ENCODE data around the gene SPON1. TPM values are rescaled to one million over a fixed set of nuclear protein-coding genes. Genes with fewer than 3 reads are reported as not detected.

The SPON1 gene
- total and polyA plus RNA-seq, 4 donors = 0.72 to 4.9 (median 1.2) TPM

DNA sequence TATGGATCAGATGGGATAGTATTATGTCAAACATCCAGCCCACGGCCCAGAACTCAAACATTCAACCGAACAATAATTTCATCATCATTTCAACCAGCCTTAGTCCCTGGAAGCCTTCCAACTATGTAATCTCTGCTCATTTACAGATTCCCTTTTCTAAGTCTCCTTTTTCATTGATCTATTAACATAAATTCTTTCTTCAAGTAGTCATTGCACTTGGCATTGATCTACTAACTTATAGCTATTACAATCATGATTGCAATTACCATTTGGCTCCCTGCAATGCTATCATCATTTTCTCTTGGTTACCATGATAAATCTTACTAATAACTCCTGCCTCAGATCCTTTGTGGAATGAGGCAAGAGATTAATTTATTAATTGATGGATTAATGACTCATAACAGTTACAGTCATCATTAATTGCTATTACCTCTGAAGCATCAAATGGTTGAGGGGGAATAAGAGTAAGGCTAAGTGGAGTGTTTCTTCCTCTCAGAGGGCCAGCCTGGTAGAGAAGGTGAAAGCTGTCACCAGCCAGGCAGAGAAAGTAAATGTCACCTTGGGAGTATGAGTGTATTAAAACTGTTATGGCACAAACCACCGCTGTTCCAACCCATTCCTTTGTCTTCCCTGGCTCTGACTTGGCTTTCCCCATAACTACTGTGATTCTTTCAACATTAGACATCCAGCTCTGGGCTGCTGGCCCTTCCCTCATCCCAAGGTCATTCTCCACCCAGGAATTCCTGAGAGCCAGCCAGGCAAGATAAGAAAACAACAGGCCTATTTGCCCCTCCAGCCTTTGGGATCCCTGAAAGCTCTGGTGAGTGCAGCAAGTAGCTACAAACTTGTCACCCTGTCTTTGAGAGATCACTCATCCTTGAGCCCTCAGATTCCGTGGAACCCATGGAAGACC, 221.8 kb downstream of the SPON1 start:
- Histone ChIP-seq H3K4me1 (ENCODE audit: control insufficient read depth in 4 of 4, insufficient read depth in 4 of 4, low read length in 3 of 4) (peaks cover 0 to 1% (median under 1%) of the 10 kb centered on the region in 4 donors), H3K36me3 (ENCODE audit: control insufficient read depth in 4 of 4, insufficient read depth in 3 of 4, low read depth in 1 of 4, low read length in 3 of 4) (no peaks in the 10 kb centered on the region), H3K9me3 (ENCODE audit: control insufficient read depth in 4 of 4, low read length in 3 of 4) (no peaks in the 10 kb centered on the region), H3K27ac (ENCODE audit: low read depth in 1 of 2, low read length in 2 of 2) (no peak overlapping the region), H3K9ac (ENCODE audit: low read depth in 1 of 2, low read length in 2 of 2) (no peak overlapping the region), H3K4me3 (ENCODE audit: low read depth in 1 of 3, low read length in 3 of 3) (no peak overlapping the region), H3K27me3 (ENCODE audit: control insufficient read depth in 4 of 4, insufficient read depth in 4 of 4, low read length in 3 of 4) (no peaks in the 10 kb centered on the region)
- 66% methylated on average over 4 of the region's 4 CpGs for WGBS
- DNase-seq (ENCODE audit: low spot score) = no peak
- TF ChIP-seq FOXA1 (IDR thresholded peaks at IDR 0.05) (no peak), FOXA2 (IDR thresholded peaks at IDR 0.05) (no peak), EGR1 (IDR thresholded peaks at IDR 0.05; ENCODE audit: low read depth in 2 of 2) (no peak), NR2F2 (IDR thresholded peaks at IDR 0.05) (no peak), HNF4A (conservative IDR thresholded peaks at IDR 0.05) (no peak), GABPA (IDR thresholded peaks at IDR 0.05 in 1 of 2, conservative IDR thresholded peaks at IDR 0.05 in 1 of 2) (no peak), HNF4G (IDR thresholded peaks at IDR 0.05) (no peak), JUND (IDR thresholded peaks at IDR 0.05) (no peak), SP1 (IDR thresholded peaks at IDR 0.05) (no peak), YY1 (IDR thresholded peaks at IDR 0.05) (no peak), TAF1 (conservative IDR thresholded peaks at IDR 0.05) (no peak), RXRA (IDR thresholded peaks at IDR 0.05) (no peak)
- TF ChIP-seq, protein P1, sequence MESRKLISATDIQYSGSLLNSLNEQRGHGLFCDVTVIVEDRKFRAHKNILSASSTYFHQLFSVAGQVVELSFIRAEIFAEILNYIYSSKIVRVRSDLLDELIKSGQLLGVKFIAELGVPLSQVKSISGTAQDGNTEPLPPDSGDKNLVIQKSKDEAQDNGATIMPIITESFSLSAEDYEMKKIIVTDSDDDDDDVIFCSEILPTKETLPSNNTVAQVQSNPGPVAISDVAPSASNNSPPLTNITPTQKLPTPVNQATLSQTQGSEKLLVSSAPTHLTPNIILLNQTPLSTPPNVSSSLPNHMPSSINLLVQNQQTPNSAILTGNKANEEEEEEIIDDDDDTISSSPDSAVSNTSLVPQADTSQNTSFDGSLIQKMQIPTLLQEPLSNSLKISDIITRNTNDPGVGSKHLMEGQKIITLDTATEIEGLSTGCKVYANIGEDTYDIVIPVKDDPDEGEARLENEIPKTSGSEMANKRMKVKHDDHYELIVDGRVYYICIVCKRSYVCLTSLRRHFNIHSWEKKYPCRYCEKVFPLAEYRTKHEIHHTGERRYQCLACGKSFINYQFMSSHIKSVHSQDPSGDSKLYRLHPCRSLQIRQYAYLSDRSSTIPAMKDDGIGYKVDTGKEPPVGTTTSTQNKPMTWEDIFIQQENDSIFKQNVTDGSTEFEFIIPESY (IDR thresholded peaks at IDR 0.05) = no peak
- TF ChIP-seq, protein P2, sequence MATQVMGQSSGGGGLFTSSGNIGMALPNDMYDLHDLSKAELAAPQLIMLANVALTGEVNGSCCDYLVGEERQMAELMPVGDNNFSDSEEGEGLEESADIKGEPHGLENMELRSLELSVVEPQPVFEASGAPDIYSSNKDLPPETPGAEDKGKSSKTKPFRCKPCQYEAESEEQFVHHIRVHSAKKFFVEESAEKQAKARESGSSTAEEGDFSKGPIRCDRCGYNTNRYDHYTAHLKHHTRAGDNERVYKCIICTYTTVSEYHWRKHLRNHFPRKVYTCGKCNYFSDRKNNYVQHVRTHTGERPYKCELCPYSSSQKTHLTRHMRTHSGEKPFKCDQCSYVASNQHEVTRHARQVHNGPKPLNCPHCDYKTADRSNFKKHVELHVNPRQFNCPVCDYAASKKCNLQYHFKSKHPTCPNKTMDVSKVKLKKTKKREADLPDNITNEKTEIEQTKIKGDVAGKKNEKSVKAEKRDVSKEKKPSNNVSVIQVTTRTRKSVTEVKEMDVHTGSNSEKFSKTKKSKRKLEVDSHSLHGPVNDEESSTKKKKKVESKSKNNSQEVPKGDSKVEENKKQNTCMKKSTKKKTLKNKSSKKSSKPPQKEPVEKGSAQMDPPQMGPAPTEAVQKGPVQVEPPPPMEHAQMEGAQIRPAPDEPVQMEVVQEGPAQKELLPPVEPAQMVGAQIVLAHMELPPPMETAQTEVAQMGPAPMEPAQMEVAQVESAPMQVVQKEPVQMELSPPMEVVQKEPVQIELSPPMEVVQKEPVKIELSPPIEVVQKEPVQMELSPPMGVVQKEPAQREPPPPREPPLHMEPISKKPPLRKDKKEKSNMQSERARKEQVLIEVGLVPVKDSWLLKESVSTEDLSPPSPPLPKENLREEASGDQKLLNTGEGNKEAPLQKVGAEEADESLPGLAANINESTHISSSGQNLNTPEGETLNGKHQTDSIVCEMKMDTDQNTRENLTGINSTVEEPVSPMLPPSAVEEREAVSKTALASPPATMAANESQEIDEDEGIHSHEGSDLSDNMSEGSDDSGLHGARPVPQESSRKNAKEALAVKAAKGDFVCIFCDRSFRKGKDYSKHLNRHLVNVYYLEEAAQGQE (IDR thresholded peaks at IDR 0.05) = no peak
- TF ChIP-seq, protein P3, sequence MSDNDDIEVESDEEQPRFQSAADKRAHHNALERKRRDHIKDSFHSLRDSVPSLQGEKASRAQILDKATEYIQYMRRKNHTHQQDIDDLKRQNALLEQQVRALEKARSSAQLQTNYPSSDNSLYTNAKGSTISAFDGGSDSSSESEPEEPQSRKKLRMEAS (IDR thresholded peaks at IDR 0.05) = no peak
- TF ChIP-seq, protein P4, sequence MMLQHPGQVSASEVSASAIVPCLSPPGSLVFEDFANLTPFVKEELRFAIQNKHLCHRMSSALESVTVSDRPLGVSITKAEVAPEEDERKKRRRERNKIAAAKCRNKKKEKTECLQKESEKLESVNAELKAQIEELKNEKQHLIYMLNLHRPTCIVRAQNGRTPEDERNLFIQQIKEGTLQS (IDR thresholded peaks at IDR 0.05) = no peak
- TF ChIP-seq, protein P5, sequence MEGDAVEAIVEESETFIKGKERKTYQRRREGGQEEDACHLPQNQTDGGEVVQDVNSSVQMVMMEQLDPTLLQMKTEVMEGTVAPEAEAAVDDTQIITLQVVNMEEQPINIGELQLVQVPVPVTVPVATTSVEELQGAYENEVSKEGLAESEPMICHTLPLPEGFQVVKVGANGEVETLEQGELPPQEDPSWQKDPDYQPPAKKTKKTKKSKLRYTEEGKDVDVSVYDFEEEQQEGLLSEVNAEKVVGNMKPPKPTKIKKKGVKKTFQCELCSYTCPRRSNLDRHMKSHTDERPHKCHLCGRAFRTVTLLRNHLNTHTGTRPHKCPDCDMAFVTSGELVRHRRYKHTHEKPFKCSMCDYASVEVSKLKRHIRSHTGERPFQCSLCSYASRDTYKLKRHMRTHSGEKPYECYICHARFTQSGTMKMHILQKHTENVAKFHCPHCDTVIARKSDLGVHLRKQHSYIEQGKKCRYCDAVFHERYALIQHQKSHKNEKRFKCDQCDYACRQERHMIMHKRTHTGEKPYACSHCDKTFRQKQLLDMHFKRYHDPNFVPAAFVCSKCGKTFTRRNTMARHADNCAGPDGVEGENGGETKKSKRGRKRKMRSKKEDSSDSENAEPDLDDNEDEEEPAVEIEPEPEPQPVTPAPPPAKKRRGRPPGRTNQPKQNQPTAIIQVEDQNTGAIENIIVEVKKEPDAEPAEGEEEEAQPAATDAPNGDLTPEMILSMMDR (IDR thresholded peaks at IDR 0.05; ENCODE audit: low read depth, low read length, missing input control) = no peak
